Right lobe of liver (tissue), 6 donors: ENCODE data around the gene MC2R. TPM values are rescaled to one million over a fixed set of nuclear protein-coding genes. Genes with fewer than 3 reads are reported as not detected.

Experiments
- ATAC-seq, 4 donors: fragments of 200-7000 bp; cut with Tn5 transposase; one replicate each; pipeline ENCODE4 v1.9.1; 2020; ENCODE audit warnings: mild to moderate bottlenecking in 4 of 4, moderate library complexity in 4 of 4
- DNase-seq, 3 donors: peaks; one replicate each; pipeline ENCODE4 v3.0.0-alpha.2; 2020
- H3K27ac ChIP-seq, 3 donors: fragments of 200-600 bp; one replicate each; pipeline ENCODE4 v1.8.0; 2022
- H3K27me3 ChIP-seq, 2 donors: fragments of 200-600 bp; one replicate each; pipeline ENCODE4 v1.8.0; 2022
- H3K36me3 ChIP-seq, 4 donors: fragments of 200-600 bp; sonication (generic) in 1 of 4; one replicate each; pipeline versions ENCODE4 v1.5.1 to v1.8.0; 2017 to 2022; ENCODE audit warnings: control low read depth in 1 of 4
- H3K4me1 ChIP-seq, 4 donors: fragments of 200-600 bp; sonication (generic) in 1 of 4; one replicate each; pipeline versions ENCODE4 v1.5.1 to v1.8.0; 2017 to 2022; ENCODE audit warnings: control low read depth in 1 of 4
- H3K4me3 ChIP-seq, 3 donors: fragments of 200-600 bp; one replicate each; pipeline ENCODE4 v1.8.0; 2022
- H3K9me3 ChIP-seq, 4 donors: fragments of 200-600 bp; sonication (generic) in 1 of 4; one replicate each; pipeline versions ENCODE4 v1.5.1 to v1.8.0; 2017 to 2022; ENCODE audit warnings: control low read depth in 1 of 4
- CTCF ChIP-seq, 4 donors: fragments of 200-600 bp in 3 of 4; fragments of 450-650 bp in 1 of 4; IDR thresholded peaks; one replicate each; pipeline versions ENCODE4 v1.5.1 to v1.8.0; 2016 to 2022; ENCODE audit warnings: antibody characterized with exemption in 4 of 4, mild to moderate bottlenecking in 2 of 4
- POLR2A ChIP-seq: fragments of 450-650 bp; IDR thresholded peaks from one replicate; pipeline ENCODE4 v1.6.1; 2017; ENCODE audit warnings: antibody characterized with exemption, mild to moderate bottlenecking
- WGBS: methylation state at CpG from one replicate; pipeline ENCODE4 v1.1.6; 2018; ENCODE audit warnings: low coverage, low lambda C conversion rate; ENCODE audit not compliant: insufficient coverage; ENCODE audit errors: missing lambda C conversion rate; 5-methylcytosine and 5-hydroxymethylcytosine counted together
- intact Hi-C, 2 donors: fragments of 100-400 bp; cut with DNase I; formaldehyde crosslinking; loops; one replicate each; pipeline versions ENCODE4 v1.11.2 to v1.14.1; 2022
- total RNA-seq, 6 experiments: library from RNA; depleted of rRNA in 2 of 6; stranded (reverse); fragments of >200 nt in 2 of 6; fragmentation: NEBNext Ultra II Directional in 3 of 6; extraction: Animal tissue kit (Norgen Biotek cat#: 25700) in 3 of 6; gene quantifications; one replicate each; pipeline versions ENCODE4 v1.1.0 to v1.2.4, GENCODE V29; 2016 to 2023
- donor health status: DM: no; HTN: yes; CAD: no.
- donor health status: DM: no; HTN: no; CAD: no.
- donor health status: DM: no; HTN: no; CAD: no.
- donor health status: DM: no; HTN: yes; CAD: no.
- donor health status: DM: no; HTN: yes; CAD: no.

Gene MC2R
- total RNA-seq, 6 experiments from 2014 or later, result 0.04 TPM; not detected in 5

DNA sequence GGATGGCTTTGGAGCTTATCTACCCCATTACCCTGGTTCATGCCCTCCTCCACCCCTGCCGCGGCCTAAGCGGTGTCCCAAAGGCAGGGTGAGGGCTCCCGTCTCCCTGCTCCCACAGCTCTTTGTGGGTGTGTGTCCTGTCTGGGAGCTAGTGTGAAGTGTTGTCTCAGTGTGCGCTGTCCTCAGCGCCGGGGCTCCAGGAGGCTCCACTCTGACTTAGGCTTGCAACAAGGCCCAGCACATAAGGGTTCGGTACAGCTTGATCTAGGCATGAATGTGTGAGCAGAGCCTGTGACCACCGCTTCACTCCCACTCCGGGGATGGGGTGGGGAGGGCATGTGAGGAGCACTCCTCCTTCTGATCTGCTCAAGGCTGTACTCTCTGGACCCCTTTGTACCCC is 1.2 kb downstream of the MC2R start:
- Histone ChIP-seq H3K9me3 (no peaks in the 10 kb centered on the region), H3K4me1 (no peaks in the 10 kb centered on the region), H3K27me3 (no peaks in the 10 kb centered on the region), H3K4me3 (no peak overlapping the region), H3K27ac (no peak overlapping the region), H3K36me3 (no peaks in the 10 kb centered on the region)
- intact Hi-C loops, result no loop called here
- WGBS, result no CpG with 5 or more reads among the region's 10 CpGs
- TF ChIP-seq POLR2A (no peak), CTCF (IDR thresholded peaks at IDR 0.05) (no peak)
- DNase-seq (no peak), ATAC-seq (no peak)

DNA sequence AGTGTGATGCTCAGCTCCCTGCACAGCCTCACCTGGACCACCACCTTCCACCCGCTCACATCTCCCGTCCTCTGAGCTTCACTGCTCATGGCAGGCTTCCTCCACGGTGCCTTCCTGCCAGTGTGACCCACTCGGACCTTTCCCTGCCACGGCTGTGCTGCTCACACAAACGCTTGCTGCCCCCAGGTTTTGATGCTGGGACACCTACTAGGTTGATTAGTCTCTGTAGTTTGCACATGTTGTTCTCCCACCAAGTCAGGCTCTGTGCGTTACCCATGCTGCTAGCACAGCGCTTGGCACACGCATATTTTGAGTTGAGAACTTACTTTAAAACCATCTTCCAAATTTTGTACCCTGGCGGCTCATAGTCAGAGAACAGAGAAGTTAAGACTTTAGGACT is 2.1 kb downstream of the MC2R start:
- ATAC-seq (no peak), DNase-seq (no peak)
- intact Hi-C loops, result no loop called here
- Histone ChIP-seq H3K27me3 (no peaks in the 10 kb centered on the region), H3K4me3 (no peak overlapping the region), H3K36me3 (no peaks in the 10 kb centered on the region), H3K27ac (no peak overlapping the region), H3K9me3 (no peaks in the 10 kb centered on the region), H3K4me1 (no peaks in the 10 kb centered on the region)
- no peak for TF ChIP-seq CTCF (IDR thresholded peaks at IDR 0.05)
- no peak for TF ChIP-seq POLR2A
- 78% methylated on average over 8 of the region's 10 CpGs for WGBS

DNA sequence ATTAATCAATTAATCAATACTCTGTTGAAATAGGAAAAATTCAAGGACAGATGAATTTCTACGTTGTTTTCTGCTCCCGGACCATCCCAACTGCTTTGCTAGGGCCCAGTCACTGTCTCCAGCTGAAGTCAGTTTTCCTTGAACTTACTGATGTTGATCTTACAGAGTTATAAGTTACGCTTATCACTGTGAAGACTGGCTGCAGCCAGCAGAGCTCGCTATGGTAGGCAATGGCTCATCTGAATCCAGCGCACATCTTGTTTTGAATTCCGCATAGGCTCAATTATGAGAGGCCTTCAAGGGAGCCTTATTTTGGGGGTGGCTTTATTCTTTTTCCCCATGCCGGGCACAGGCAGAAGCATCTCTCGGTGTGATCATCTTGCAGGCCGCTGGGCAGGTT is 2.7 kb downstream of the MC2R start:
- intact Hi-C loops, result no loop called here
- WGBS, result 75% methylated on average over 6 of the region's 9 CpGs
- no peak for DNase-seq

DNA sequence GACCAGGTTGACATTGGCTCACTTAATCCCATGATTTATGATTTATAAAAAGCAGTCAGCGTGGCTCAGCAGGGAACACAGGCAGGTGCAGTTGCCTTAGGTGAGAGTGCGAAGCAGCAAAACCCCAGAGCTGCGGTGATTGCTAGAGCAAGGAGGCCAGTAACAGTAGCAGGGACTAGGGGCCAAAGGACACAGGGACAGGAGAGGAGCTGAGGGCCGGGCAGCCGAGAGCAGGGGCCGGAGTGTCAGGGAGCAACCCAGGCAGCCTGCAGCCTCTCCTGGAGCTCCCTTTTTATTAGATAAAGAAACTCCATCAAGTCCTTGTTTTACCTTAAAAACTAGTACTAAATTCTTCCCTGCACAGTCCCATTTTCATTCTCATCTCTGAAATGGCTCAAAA is 4.3 kb downstream of the MC2R start:
- intact Hi-C loops, result no loop called here
- WGBS, result 59% methylated on average over 3 of the region's 6 CpGs

More for the DNA sequence above, 2.7 kb downstream of the MC2R start:
- no peak for TF ChIP-seq POLR2A
- TF ChIP-seq CTCF (IDR thresholded peaks at IDR 0.05), result no peak
- Histone ChIP-seq H3K9me3 (no peaks in the 10 kb centered on the region), H3K36me3 (no peaks in the 10 kb centered on the region), H3K27me3 (no peaks in the 10 kb centered on the region), H3K4me1 (no peaks in the 10 kb centered on the region), H3K27ac (no peak overlapping the region), H3K4me3 (no peak overlapping the region)
- no peak for ATAC-seq

More for the DNA sequence above, 4.3 kb downstream of the MC2R start:
- Histone ChIP-seq H3K36me3 (no peaks in the 10 kb centered on the region), H3K27ac (no peak overlapping the region), H3K27me3 (no peaks in the 10 kb centered on the region), H3K9me3 (no peaks in the 10 kb centered on the region), H3K4me1 (no peaks in the 10 kb centered on the region), H3K4me3 (no peak overlapping the region)
- ATAC-seq, result no peak
- DNase-seq, result no peak
- TF ChIP-seq POLR2A (no peak), CTCF (IDR thresholded peaks at IDR 0.05) (no peak)
